Colonic mucosa (tissue), 4 donors: ENCODE data around the gene KIF6. TPM values are rescaled to one million over a fixed set of nuclear protein-coding genes. Genes with fewer than 3 reads are reported as not detected.

Experiments
- DNase-seq: peaks from one replicate; pipeline ENCODE4 v3.0.0-alpha.2; 2020
- H3K27ac ChIP-seq: fragments of 200-600 bp; one replicate; pipeline ENCODE4 v1.8.0; 2021
- H3K27me3 ChIP-seq: fragments of 200-600 bp; one replicate; pipeline ENCODE4 v1.8.0; 2021
- H3K36me3 ChIP-seq: fragments of 200-600 bp; one replicate; pipeline ENCODE4 v1.8.0; 2021
- H3K4me1 ChIP-seq: fragments of 200-600 bp; one replicate; pipeline ENCODE4 v1.8.0; 2021; ENCODE audit warnings: mild to moderate bottlenecking
- H3K4me3 ChIP-seq: fragments of 200-600 bp; one replicate; pipeline ENCODE4 v1.8.0; 2021
- H3K9ac ChIP-seq, 2 donors: one replicate each; pipeline ENCODE4 v1.7.0; 2013; ENCODE audit warnings: control low read depth in 2 of 2, low read depth in 2 of 2, low read length in 2 of 2
- H3K9me3 ChIP-seq: fragments of 200-600 bp; one replicate; pipeline ENCODE4 v1.8.0; 2021
- CTCF ChIP-seq: fragments of 200-600 bp; IDR thresholded peaks from one replicate; pipeline ENCODE4 v1.8.0; 2022; ENCODE audit warnings: antibody characterized with exemption, mild to moderate bottlenecking
- intact Hi-C: fragments of 100-400 bp; cut with DNase I; formaldehyde crosslinking; loops from one replicate; pipeline ENCODE4 v1.14.1; 2022
- total RNA-seq, 2 donors: library from RNA; stranded (reverse); fragmentation: NEBNext Ultra II Directional in 1 of 2; extraction: Animal tissue kit (Norgen Biotek cat#: 25700) in 1 of 2; gene quantifications; one replicate each; pipeline ENCODE4 v1.2.1, GENCODE V29; 2021
- donor health status: healthy.
- donor health status: DM: no; HTN: no; CAD: no.
- donor health status: DM: no; HTN: no; CAD: no.

Gene KIF6
- total RNA-seq, 2 donors from 2014 or later: 0.08 to 0.17 TPM

- DNase-seq: no peak
- no peak for TF ChIP-seq CTCF
- Histone ChIP-seq H3K4me1 (no peaks in the 10 kb centered on the region), H3K9me3 (no peaks in the 10 kb centered on the region), H3K27ac (no peak overlapping the region), H3K4me3 (no peak overlapping the region), H3K27me3 (no peaks in the 10 kb centered on the region), H3K9ac (no peak overlapping the region), H3K36me3 (no peaks in the 10 kb centered on the region)
- intact Hi-C loops: no loop called here
Measured at GRCh38 chr6:39401376-39401775, 323.8 kb downstream of the KIF6 start.

GRCh38 chr6:39400026-39400425 lies 325.2 kb downstream of the KIF6 start:
- Histone ChIP-seq H3K9me3 (no peaks in the 10 kb centered on the region), H3K27ac (no peak overlapping the region), H3K36me3 (no peaks in the 10 kb centered on the region), H3K4me3 (no peak overlapping the region), H3K9ac (no peak overlapping the region), H3K4me1 (no peaks in the 10 kb centered on the region), H3K27me3 (no peaks in the 10 kb centered on the region)
- TF ChIP-seq CTCF: no peak
- intact Hi-C loops: no loop called here
- DNase-seq: no peak

- Histone ChIP-seq H3K27ac (no peak overlapping the region), H3K36me3 (no peaks in the 10 kb centered on the region), H3K9ac (no peak overlapping the region), H3K4me3 (no peak overlapping the region), H3K27me3 (no peaks in the 10 kb centered on the region), H3K9me3 (no peaks in the 10 kb centered on the region), H3K4me1 (no peaks in the 10 kb centered on the region)
- no peak for DNase-seq
- TF ChIP-seq CTCF: no peak
- intact Hi-C loops: no loop called here
Measured at GRCh38 chr6:39396854-39397253, 328.4 kb downstream of the KIF6 start.

GRCh38 chr6:39393075-39393474 lies 332.1 kb downstream of the KIF6 start:
- H3K4me1 ChIP-seq: no peaks in the 10 kb centered on the region
- intact Hi-C loops: no loop called here
- no peak overlapping the region for H3K4me3 ChIP-seq
- no peak for DNase-seq
- no peaks in the 10 kb centered on the region for H3K27me3 ChIP-seq
- no peak overlapping the region for H3K27ac ChIP-seq
- H3K9me3 ChIP-seq: no peaks in the 10 kb centered on the region
- no peak overlapping the region for H3K9ac ChIP-seq
- H3K36me3 ChIP-seq: no peaks in the 10 kb centered on the region
- TF ChIP-seq CTCF: no peak

- no peak for DNase-seq
- Histone ChIP-seq H3K9ac (no peak overlapping the region), H3K27ac (no peak overlapping the region), H3K36me3 (no peaks in the 10 kb centered on the region), H3K4me3 (no peak overlapping the region), H3K4me1 (no peaks in the 10 kb centered on the region), H3K9me3 (no peaks in the 10 kb centered on the region), H3K27me3 (no peaks in the 10 kb centered on the region)
- intact Hi-C loops: no loop called here
- no peak for TF ChIP-seq CTCF
Measured at GRCh38 chr6:39391182-39391581, 334.0 kb downstream of the KIF6 start.

- H3K36me3 ChIP-seq: no peaks in the 10 kb centered on the region
- intact Hi-C loops: no loop called here
- no peak overlapping the region for H3K27ac ChIP-seq
- no peaks in the 10 kb centered on the region for H3K9me3 ChIP-seq
- no peak overlapping the region for H3K9ac ChIP-seq
- TF ChIP-seq CTCF: no peak
- H3K27me3 ChIP-seq: no peaks in the 10 kb centered on the region
- H3K4me1 ChIP-seq: no peaks in the 10 kb centered on the region
- no peak overlapping the region for H3K4me3 ChIP-seq
- DNase-seq: no peak
Measured at GRCh38 chr6:39389484-39389767, 335.8 kb downstream of the KIF6 start.
